IPS-20b (cell line): ENCODE results near the gene MBOAT2.

Source experiments
- H3K27ac ChIP-seq: one replicate; pipeline ENCODE4 v1.5.1; 2013; ENCODE audit warnings: low read length
- H3K27me3 ChIP-seq: 2 replicates; pipeline ENCODE4 v1.6.1; 2013; ENCODE audit warnings: mild to moderate bottlenecking, low read length, inconsistent platforms; ENCODE audit not compliant: insufficient read depth
- H3K36me3 ChIP-seq: 2 replicates; pipeline ENCODE4 v1.6.1; 2013; ENCODE audit warnings: low read depth, mild to moderate bottlenecking, inconsistent platforms, low read length, moderate library complexity; ENCODE audit not compliant: insufficient read depth
- H3K4me1 ChIP-seq: 2 replicates; pipeline ENCODE4 v1.6.1; 2013; ENCODE audit warnings: mild to moderate bottlenecking, control low read depth, inconsistent platforms, low read length, moderate library complexity; ENCODE audit not compliant: insufficient read depth
- H3K4me3 ChIP-seq: 2 replicates; pipeline ENCODE4 v1.5.1; 2013; ENCODE audit warnings: mild to moderate bottlenecking, low read length, inconsistent platforms
- H3K9ac ChIP-seq: 2 replicates; pipeline ENCODE4 v1.6.1; 2013; ENCODE audit warnings: low read depth, mild to moderate bottlenecking, inconsistent platforms, low read length, moderate library complexity
- H3K9me3 ChIP-seq: 2 replicates; pipeline ENCODE4 v1.6.1; 2013; ENCODE audit warnings: mild to moderate bottlenecking, low read depth, low read length, inconsistent platforms; ENCODE audit not compliant: insufficient read depth

The MBOAT2 gene

DNA sequence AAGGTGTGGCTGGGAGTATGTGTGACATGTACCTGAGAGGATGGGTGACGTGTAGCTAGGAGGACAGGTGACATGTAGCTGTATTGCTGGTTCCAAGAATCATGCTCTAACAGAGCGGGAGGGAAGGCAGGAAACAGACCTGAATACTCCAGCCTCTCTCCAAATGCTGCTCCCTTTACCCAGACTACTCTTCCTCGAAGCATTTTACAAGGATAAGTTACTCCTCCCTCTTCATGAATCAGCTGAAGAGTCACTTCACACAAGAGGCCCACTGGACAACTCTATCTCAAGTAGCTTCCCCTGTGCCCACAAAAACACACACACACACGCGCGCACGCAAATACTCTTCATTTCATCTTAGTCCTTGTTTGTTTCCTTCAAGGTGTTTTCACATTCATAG is 113.5 kb downstream of the MBOAT2 start:
- Histone ChIP-seq H3K9me3 (0 out of 2 replicates have a peak, but pooled peaks cover under 1% of the 10 kb centered on the region), H3K9ac (no peak overlapping the region), H3K27me3 (no peaks in the 10 kb centered on the region), H3K4me1 (peaks cover 14% of the 10 kb centered on the region), H3K4me3 (no peak overlapping the region), H3K27ac (no peak overlapping the region), H3K36me3 (peaks cover 2% of the 10 kb centered on the region; the same call in 1 of the 2 replicates)

DNA sequence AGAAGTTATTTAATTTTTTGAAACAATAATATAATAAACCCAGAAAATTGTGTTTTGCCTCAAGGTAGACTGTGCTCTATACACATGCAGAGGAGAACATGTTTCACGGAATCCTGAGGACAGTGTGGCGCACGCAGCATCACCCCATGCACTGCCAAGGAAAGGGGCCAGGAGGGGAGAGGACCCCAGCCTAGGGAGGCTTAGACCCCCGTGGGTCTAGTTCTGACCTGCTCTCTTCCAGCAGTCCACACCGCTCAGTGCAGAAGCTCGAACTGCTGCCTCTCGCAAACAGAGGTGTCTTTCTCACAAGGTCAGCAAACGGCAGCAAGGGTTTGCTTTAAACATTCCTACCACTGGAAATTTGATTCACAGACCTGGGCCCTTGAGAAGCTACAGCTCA is 114.5 kb downstream of the MBOAT2 start:
- H3K9ac ChIP-seq: no peak overlapping the region
- no peak overlapping the region for H3K27ac ChIP-seq
- H3K4me1 ChIP-seq: peaks cover 12% of the 10 kb centered on the region
- H3K27me3 ChIP-seq: no peaks in the 10 kb centered on the region
- no peaks in the 10 kb centered on the region for H3K9me3 ChIP-seq
- no peak overlapping the region for H3K4me3 ChIP-seq
- H3K36me3 ChIP-seq: no peaks in the 10 kb centered on the region

DNA sequence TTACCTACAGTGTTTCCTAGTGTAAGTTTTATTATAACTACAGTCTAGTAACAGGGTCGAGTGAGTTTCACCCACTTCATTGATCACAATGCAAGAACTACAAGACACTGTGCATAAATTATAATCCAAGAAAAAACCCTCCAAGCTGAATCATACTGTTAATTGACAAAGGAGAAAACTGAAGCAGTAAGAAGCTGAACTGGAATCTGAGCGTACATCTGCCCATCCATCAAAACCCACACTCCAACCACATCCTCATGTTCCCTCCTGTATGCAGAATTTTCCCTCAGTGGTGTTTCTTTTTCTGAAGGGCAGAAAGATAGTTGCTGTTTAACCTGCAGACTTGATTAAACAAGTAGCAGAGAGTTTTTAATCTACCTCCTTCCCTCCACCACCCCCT is 116.6 kb downstream of the MBOAT2 start:
- Histone ChIP-seq H3K36me3 (no peaks in the 10 kb centered on the region), H3K4me3 (no peak overlapping the region), H3K9me3 (no peaks in the 10 kb centered on the region), H3K9ac (no peak overlapping the region), H3K27ac (no peak overlapping the region), H3K4me1 (no peaks in the 10 kb centered on the region; the same call in 1 of the 2 replicates), H3K27me3 (no peaks in the 10 kb centered on the region)

DNA sequence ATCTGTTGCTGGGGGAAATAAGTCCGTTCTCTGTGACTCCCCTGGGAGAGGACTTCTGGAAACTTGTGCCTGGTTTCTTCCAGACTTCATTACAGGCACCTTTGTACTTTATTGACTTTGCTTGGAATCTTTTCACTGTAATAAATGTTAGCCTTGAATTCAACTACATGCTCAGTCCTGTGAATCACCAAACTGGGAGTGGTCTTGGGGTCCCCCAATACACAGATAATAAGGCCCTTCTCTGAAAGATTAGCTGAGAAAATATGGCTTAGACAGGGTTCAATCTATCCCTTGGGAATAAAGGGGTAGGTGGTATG is 117.3 kb downstream of the MBOAT2 start:
- no peaks in the 10 kb centered on the region for H3K27me3 ChIP-seq
- no peak overlapping the region for H3K27ac ChIP-seq
- no peaks in the 10 kb centered on the region for H3K9me3 ChIP-seq
- no peaks in the 10 kb centered on the region; the same call in 1 of the 2 replicates for H3K4me1 ChIP-seq
- H3K9ac ChIP-seq: no peak overlapping the region
- no peaks in the 10 kb centered on the region; the same call in none of the 2 replicates for H3K36me3 ChIP-seq
- no peak overlapping the region for H3K4me3 ChIP-seq

DNA sequence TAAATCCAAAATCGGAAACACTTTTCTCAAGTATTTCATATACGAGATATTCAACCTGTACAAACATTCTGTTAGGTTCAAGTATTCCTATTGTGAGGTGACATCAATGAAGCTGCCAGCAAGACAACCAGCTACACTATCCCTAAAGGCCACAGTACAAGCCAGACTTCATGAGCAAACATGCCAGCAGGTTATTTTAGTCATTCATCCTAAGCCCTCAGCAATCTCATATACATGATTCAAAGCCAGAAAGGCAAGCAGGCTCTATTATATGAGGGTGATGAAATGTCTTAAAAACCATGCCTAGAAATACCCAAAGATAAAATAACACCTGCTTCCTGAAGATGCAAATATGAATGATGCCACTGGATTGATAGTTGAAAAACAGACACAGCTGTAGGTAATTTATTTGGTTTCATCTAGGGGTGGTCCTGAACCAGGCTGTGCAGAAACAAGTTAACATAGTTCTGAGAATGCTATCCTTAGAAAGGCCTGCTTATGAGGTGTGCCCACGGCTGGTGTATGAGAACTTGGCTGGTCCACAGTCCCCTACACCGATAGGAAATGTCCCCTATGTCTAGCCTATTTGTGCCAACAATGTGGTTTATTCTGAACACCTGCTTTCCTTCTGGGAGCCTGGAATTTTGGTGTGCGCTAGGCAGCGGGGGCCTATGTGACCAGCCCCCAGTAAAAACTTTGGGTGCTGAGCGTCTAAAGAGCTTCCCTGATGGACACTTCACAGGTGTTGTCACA is 117.9 kb downstream of the MBOAT2 start:
- Histone ChIP-seq H3K27ac (no peak overlapping the region), H3K9me3 (no peaks in the 10 kb centered on the region), H3K36me3 (no peaks in the 10 kb centered on the region; the same call in none of the 2 replicates), H3K27me3 (no peaks in the 10 kb centered on the region), H3K4me3 (no peak overlapping the region), H3K4me1 (no peaks in the 10 kb centered on the region; the same call in 1 of the 2 replicates), H3K9ac (no peak overlapping the region)

DNA sequence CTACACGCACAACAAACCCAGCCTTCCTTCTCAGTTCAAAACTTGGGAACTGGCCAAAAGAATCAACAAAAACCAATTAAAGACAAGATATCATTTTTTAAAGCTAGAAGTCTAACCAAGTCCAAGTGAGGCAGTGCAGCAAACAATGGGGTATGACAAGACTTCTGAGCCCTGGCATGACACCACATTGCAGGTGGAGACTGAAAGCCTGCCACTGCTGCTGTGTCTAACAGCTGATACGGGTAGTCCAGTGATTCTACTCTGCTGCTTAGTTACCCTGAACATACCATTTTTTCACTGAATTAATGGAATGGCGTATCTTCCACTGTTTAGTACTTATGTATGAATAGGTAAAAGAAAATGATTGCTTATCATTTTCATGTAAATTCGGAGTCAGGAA is 118.7 kb downstream of the MBOAT2 start:
- Histone ChIP-seq H3K36me3 (no peaks in the 10 kb centered on the region; the same call in none of the 2 replicates), H3K27ac (no peak overlapping the region), H3K4me1 (no peaks in the 10 kb centered on the region; the same call in 1 of the 2 replicates), H3K9ac (no peak overlapping the region), H3K4me3 (no peak overlapping the region), H3K9me3 (no peaks in the 10 kb centered on the region), H3K27me3 (no peaks in the 10 kb centered on the region)

DNA sequence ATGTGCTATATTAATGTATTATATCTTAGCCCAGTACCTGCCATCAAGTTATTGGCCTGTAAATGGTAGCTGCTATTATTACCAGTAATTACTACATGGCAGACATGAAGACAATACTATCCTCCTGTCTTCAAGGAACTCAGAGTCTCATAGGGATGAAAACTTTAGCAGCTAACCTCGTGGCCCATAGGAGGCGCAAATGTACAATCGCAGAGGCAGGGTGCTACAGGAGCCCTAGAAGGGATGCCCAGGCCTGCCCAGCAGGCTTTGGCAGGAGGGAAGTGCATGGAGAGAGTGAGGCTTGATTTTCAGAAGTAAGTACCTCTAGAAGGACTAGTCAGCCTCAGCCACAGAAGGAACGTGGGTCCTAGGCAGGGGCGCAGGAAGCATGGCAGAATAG is 121.4 kb downstream of the MBOAT2 start:
- no peak overlapping the region for H3K4me3 ChIP-seq
- peaks cover 6% of the 10 kb centered on the region for H3K36me3 ChIP-seq
- H3K27me3 ChIP-seq: no peaks in the 10 kb centered on the region
- H3K4me1 ChIP-seq: no peaks in the 10 kb centered on the region
- H3K9ac ChIP-seq: no peak overlapping the region
- no peak overlapping the region for H3K27ac ChIP-seq
- H3K9me3 ChIP-seq: no peaks in the 10 kb centered on the region

DNA sequence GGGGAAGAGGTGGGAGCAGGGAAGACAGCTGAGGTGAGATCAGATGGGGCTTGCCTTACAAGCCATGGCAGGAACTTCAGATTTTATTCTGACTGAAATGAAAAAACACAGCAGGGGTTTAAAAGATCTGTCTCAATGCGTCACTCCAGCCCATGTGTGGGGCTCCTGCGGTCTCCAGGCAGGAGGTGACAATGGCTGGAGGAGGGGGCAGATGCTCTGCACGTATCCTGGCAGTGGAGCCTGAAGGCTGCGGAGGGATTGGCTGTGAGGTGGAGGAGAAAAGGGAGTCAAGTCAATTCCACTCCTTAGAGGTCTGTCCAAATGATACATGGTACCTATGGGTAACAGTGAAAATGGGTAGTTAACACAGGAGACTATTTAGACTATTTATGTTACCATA is 125.6 kb downstream of the MBOAT2 start:
- Histone ChIP-seq H3K4me1 (no peaks in the 10 kb centered on the region; the same call in 1 of the 2 replicates), H3K27me3 (no peaks in the 10 kb centered on the region), H3K9me3 (no peaks in the 10 kb centered on the region), H3K36me3 (peaks cover 20% of the 10 kb centered on the region), H3K9ac (no peak overlapping the region), H3K27ac (no peak overlapping the region), H3K4me3 (no peak overlapping the region)

DNA sequence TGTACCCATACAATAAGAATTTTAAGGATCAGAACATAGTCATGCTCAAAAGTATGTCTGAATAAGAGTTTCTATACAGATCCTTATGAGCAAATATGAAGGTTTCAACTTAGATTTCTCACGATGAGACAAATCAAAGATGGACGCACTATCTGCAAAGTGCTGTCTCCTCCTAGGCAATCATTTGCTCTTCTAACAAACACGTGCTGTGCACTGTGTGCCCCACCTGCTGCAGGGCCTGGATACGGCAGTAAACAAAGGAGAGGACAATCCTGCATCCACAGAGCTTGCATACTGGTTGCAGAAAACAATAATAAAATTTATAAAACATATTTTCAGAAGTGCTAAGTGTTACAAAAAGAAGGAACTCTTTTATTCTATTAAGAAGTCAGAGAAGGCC is 126.2 kb downstream of the MBOAT2 start:
- H3K27me3 ChIP-seq: no peaks in the 10 kb centered on the region
- H3K4me1 ChIP-seq: no peaks in the 10 kb centered on the region; the same call in 1 of the 2 replicates
- H3K9me3 ChIP-seq: no peaks in the 10 kb centered on the region
- H3K27ac ChIP-seq: no peak overlapping the region
- H3K4me3 ChIP-seq: no peak overlapping the region
- no peak overlapping the region for H3K9ac ChIP-seq
- H3K36me3 ChIP-seq: peaks cover 20% of the 10 kb centered on the region

DNA sequence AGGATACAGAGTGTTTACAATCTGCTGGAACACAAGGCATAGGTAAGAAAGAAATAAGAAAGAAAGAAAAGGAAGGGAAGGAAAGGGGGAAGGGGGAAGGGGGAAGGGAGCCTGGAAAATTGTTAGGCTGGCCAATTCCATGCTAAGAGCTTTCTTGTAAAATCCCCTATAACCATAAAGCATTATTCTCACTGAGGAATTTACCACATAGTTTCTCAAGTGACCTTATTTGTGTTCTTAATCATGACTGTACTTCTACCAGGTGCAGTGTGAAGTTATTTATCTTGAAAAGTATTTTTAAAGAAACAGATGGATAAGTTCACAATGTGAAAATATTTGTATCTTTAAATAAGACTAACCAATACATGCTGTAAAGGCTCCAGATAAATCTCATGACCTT is 126.9 kb downstream of the MBOAT2 start:
- no peak overlapping the region for H3K9ac ChIP-seq
- H3K27me3 ChIP-seq: no peaks in the 10 kb centered on the region
- H3K36me3 ChIP-seq: peaks cover 20% of the 10 kb centered on the region
- H3K4me3 ChIP-seq: no peak overlapping the region
- H3K27ac ChIP-seq: no peak overlapping the region
- H3K4me1 ChIP-seq: no peaks in the 10 kb centered on the region; the same call in 1 of the 2 replicates
- no peaks in the 10 kb centered on the region for H3K9me3 ChIP-seq

DNA sequence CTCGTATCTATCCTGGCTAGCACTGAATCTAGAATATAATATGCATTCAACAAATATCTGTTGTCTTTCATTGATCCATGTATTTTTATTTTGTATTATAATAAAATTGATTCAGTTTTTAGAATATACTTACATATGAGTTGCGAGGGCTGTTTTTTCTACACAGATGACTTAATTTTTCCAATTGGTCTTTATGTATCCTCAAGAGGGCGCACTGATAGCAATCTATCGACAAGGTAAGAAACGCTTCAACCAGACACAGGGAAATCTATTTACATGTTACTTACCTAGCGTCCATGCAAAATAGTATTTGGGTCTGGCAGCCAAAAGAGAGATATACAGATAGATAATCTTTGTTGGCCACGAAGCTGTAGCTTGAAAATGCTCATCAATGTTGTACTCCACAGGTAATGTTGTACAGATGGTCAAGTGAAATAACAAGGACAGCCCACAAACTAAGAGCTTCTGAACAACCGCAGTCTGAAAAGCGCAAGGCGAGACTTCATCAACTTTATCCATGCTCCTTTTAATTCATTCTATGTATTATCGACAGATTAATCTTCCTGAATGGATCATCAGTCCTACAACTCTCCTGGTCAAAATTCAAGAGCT is 130.6 kb downstream of the MBOAT2 start:
- H3K27me3 ChIP-seq: no peaks in the 10 kb centered on the region
- H3K4me3 ChIP-seq: no peak overlapping the region
- H3K36me3 ChIP-seq: peaks cover 20% of the 10 kb centered on the region
- H3K27ac ChIP-seq: no peak overlapping the region
- no peaks in the 10 kb centered on the region; the same call in 1 of the 2 replicates for H3K4me1 ChIP-seq
- H3K9ac ChIP-seq: no peak overlapping the region
- no peaks in the 10 kb centered on the region for H3K9me3 ChIP-seq

DNA sequence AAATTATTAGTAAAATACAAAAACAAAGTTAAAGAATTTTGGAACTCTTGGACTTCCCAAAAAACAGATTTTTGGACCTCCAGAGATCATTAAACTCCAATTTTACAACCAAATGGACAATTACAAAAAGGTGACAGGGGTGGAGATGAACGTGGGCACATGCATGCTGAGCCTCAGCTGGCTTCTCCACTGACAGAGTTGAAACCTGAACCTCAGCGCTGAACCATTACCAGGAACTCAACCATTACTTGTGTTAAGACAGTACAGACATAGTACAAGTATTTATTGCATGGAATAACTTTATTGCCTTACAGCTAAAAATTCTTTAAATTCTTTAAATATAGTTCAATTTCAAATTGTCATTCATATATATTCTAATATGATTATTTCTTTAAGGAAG is 133.0 kb downstream of the MBOAT2 start:
- Histone ChIP-seq H3K36me3 (0 out of 2 replicates have a peak, but pooled peaks cover 1% of the 10 kb centered on the region), H3K9ac (no peak overlapping the region), H3K27me3 (no peaks in the 10 kb centered on the region), H3K4me1 (no peaks in the 10 kb centered on the region; the same call in 1 of the 2 replicates), H3K9me3 (no peaks in the 10 kb centered on the region), H3K4me3 (no peak overlapping the region), H3K27ac (no peak overlapping the region)
